KMS-11 (cell line): Measurements from ENCODE around the gene IL17D.

Experiments used
- H2AFZ ChIP-seq: fragments of 200-600 bp; sonication (generic); 2 replicates; pipeline ENCODE4 v1.6.1; 2016; ENCODE audit warnings: antibody characterized with exemption, mixed run types, low read depth
- H3K27ac ChIP-seq: fragments of 200-600 bp; sonication (generic); 2 replicates; pipeline ENCODE4 v1.6.1; 2016; ENCODE audit warnings: mild to moderate bottlenecking, mixed run types
- H3K27me3 ChIP-seq: fragments of 200-600 bp; sonication (generic); 2 replicates; pipeline ENCODE4 v1.6.1; 2017; ENCODE audit warnings: mild to moderate bottlenecking, low read depth, mixed run types, moderate library complexity; ENCODE audit not compliant: insufficient read depth
- H3K36me3 ChIP-seq: fragments of 200-600 bp; sonication (generic); 2 replicates; pipeline ENCODE4 v1.6.1; 2017; ENCODE audit warnings: mild to moderate bottlenecking, mixed run types; ENCODE audit not compliant: insufficient read depth
- H3K4me1 ChIP-seq: fragments of 200-600 bp; sonication (generic); 2 replicates; pipeline ENCODE4 v1.6.1; 2016; ENCODE audit warnings: mild to moderate bottlenecking, low read depth, mixed run types; ENCODE audit not compliant: poor library complexity, severe bottlenecking
- H3K4me2 ChIP-seq: fragments of 200-600 bp; sonication (generic); 2 replicates; pipeline ENCODE4 v1.7.0; 2016; ENCODE audit warnings: mild to moderate bottlenecking, mixed run types
- H3K4me3 ChIP-seq: fragments of 200-600 bp; sonication (generic); IDR thresholded peaks from 2 replicates; pipeline ENCODE4 v1.6.1; 2017; ENCODE audit warnings: low read depth, low read length, mixed read lengths; ENCODE audit not compliant: insufficient read depth
- H3K79me2 ChIP-seq: fragments of 200-600 bp; sonication (generic); 2 replicates; pipeline ENCODE4 v1.6.1; 2016; ENCODE audit warnings: low read depth, mixed run types; ENCODE audit not compliant: insufficient read depth
- H3K9ac ChIP-seq: fragments of 200-600 bp; sonication (generic); 2 replicates; pipeline ENCODE4 v1.6.1; 2016; ENCODE audit warnings: mild to moderate bottlenecking, mixed run types
- H4K20me1 ChIP-seq: fragments of 200-600 bp; sonication (generic); 2 replicates; pipeline ENCODE4 v1.6.1; 2016; ENCODE audit warnings: mild to moderate bottlenecking, mixed run types; ENCODE audit not compliant: insufficient read depth
- CTCF ChIP-seq: fragments of 200-600 bp; sonication (generic); conservative IDR thresholded peaks from 2 replicates; pipeline ENCODE4 v1.6.1; 2017; ENCODE audit warnings: low read depth, mild to moderate bottlenecking, antibody characterized with exemption, low read length, moderate library complexity, mixed read lengths

Gene IL17D

GRCh38 chr13:20760872-20761271, 57.4 kb downstream of the IL17D start:
- no peak overlapping the region for H2AFZ ChIP-seq
- TF ChIP-seq CTCF = no peak
- no peak overlapping the region for H3K27ac ChIP-seq
- H4K20me1 ChIP-seq = no peaks in the 10 kb centered on the region
- H3K4me3 ChIP-seq = no peak overlapping the region
- H3K36me3 ChIP-seq = no peaks in the 10 kb centered on the region
- H3K79me2 ChIP-seq = no peaks in the 10 kb centered on the region
- no peak overlapping the region for H3K4me2 ChIP-seq
- no peak overlapping the region for H3K9ac ChIP-seq
- H3K4me1 ChIP-seq = no peaks in the 10 kb centered on the region
- no peaks in the 10 kb centered on the region for H3K27me3 ChIP-seq

GRCh38 chr13:20767309-20767943, 63.9 kb downstream of the IL17D start:
- no peak overlapping the region for H3K4me3 ChIP-seq
- no peak overlapping the region for H3K9ac ChIP-seq
- H2AFZ ChIP-seq = no peak overlapping the region
- H3K4me1 ChIP-seq = peaks cover 2% of the 10 kb centered on the region
- H3K27ac ChIP-seq = no peak overlapping the region
- no peaks in the 10 kb centered on the region for H3K36me3 ChIP-seq
- H4K20me1 ChIP-seq = no peaks in the 10 kb centered on the region
- TF ChIP-seq CTCF = no peak
- H3K79me2 ChIP-seq = no peaks in the 10 kb centered on the region; the same call in 1 of the 2 replicates
- H3K27me3 ChIP-seq = no peaks in the 10 kb centered on the region
- no peak overlapping the region for H3K4me2 ChIP-seq

GRCh38 chr13:20769091-20769490, 65.6 kb downstream of the IL17D start:
- no peak overlapping the region for H3K4me3 ChIP-seq
- H3K27ac ChIP-seq = no peak overlapping the region
- H3K36me3 ChIP-seq = no peaks in the 10 kb centered on the region
- H3K27me3 ChIP-seq = no peaks in the 10 kb centered on the region
- no peaks in the 10 kb centered on the region for H4K20me1 ChIP-seq
- H3K4me2 ChIP-seq = no peak overlapping the region
- no peak for TF ChIP-seq CTCF
- H3K79me2 ChIP-seq = no peaks in the 10 kb centered on the region; the same call in 1 of the 2 replicates
- H2AFZ ChIP-seq = no peak overlapping the region
- H3K4me1 ChIP-seq = peaks cover 5% of the 10 kb centered on the region
- no peak overlapping the region for H3K9ac ChIP-seq

DNA sequence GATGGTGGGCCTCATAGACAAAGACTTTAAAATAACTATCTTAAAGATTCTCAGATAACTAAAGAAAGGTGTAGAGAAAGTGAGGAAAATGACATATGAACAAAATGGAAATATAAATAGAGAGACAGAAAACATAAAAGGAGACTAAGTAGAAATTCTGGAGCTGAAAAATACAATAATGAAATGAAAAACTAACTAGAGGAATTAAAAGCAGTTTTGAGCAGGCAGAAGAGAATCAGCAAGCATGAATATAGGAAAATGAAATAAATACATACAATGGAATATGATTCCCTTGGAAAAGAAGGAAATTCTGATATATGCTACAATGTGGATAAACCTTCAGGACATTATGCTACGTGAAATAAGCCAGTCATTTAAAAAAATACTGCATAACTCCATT, 66.3 kb downstream of the IL17D start:
- Histone ChIP-seq H3K4me1 (peaks cover 5% of the 10 kb centered on the region), H4K20me1 (no peaks in the 10 kb centered on the region), H3K9ac (no peak overlapping the region), H3K36me3 (no peaks in the 10 kb centered on the region), H3K27ac (no peak overlapping the region), H3K27me3 (no peaks in the 10 kb centered on the region), H2AFZ (no peak overlapping the region), H3K4me2 (no peak overlapping the region), H3K79me2 (no peaks in the 10 kb centered on the region; the same call in 1 of the 2 replicates), H3K4me3 (no peak overlapping the region)
- no peak for TF ChIP-seq CTCF
